HepG2 (cell line): ENCODE measurements around the gene DOK4. TPM values are rescaled to one million over a fixed set of nuclear protein-coding genes. Genes with fewer than 3 reads are reported as not detected.

Experiments used
- ADNP ChIP-seq: sonication (generic); formaldehyde crosslinking; IDR thresholded peaks from 2 replicates; pipeline ENCODE4 v1.4.0; 2020; ENCODE audit warnings: missing genetic modification reagents
- ATAD3A ChIP-seq: sonication (generic); formaldehyde crosslinking; IDR thresholded peaks from 2 replicates; pipeline ENCODE4 v1.4.0; 2020; ENCODE audit warnings: missing genetic modification reagents
- FLYWCH1 ChIP-seq: sonication (generic); formaldehyde crosslinking; IDR thresholded peaks from 2 replicates; pipeline ENCODE4 v1.8.1; 2023; ENCODE audit warnings: mild to moderate bottlenecking, missing genetic modification reagents
- FOXA1 ChIP-seq, 2 experiments: fragments of 450-650 bp in 1 of 2; sonication (generic) in 1 of 2; formaldehyde crosslinking in 1 of 2; IDR thresholded peaks; 2 replicates each; pipeline versions ENCODE4 v1.4.0 to v1.6.1; 2016 to 2020; ENCODE audit warnings: missing genetic modification reagents in 1 of 2
- FOXA3 ChIP-seq: IDR thresholded peaks from 2 replicates; pipeline ENCODE4 v1.6.1; 2016; ENCODE audit warnings: missing genetic modification reagents, missing compliant biosample characterization
- GATAD2A ChIP-seq: IDR thresholded peaks from 2 replicates; pipeline ENCODE4 v1.6.1; 2016
- KLF12 ChIP-seq: sonication (generic); formaldehyde crosslinking; IDR thresholded peaks from 2 replicates; pipeline ENCODE4 v1.4.0; 2020; ENCODE audit warnings: missing genetic modification reagents, borderline replicate concordance
- KLF15 ChIP-seq: sonication (generic); formaldehyde crosslinking; IDR thresholded peaks from 2 replicates; pipeline ENCODE4 v1.8.1; 2023; ENCODE audit warnings: borderline replicate concordance, mild to moderate bottlenecking, inconsistent platforms, missing genetic modification reagents, mixed read lengths
- MAZ ChIP-seq, 2 experiments: sonication (generic) in 1 of 2; formaldehyde crosslinking in 1 of 2; IDR thresholded peaks; 2 replicates each; pipeline versions ENCODE4 v1.5.0 to v1.6.1; 2012 to 2020; ENCODE audit warnings: low read depth in 2 of 2, mild to moderate bottlenecking in 2 of 2, borderline replicate concordance in 1 of 2, improper control_type of control experiment in 1 of 2, low read length in 1 of 2, missing genetic modification reagents in 1 of 2, moderate library complexity in 1 of 2
- NBN ChIP-seq: fragments of 450-650 bp; conservative IDR thresholded peaks from 2 replicates; pipeline ENCODE4 v1.6.1; 2017
- NFE2L1 ChIP-seq: sonication (generic); formaldehyde crosslinking; IDR thresholded peaks from 2 replicates; pipeline ENCODE4 v1.4.0; 2020; ENCODE audit warnings: missing genetic modification reagents, mild to moderate bottlenecking, borderline replicate concordance
- PHF20 ChIP-seq: sonication (generic); formaldehyde crosslinking; IDR thresholded peaks from 2 replicates; pipeline ENCODE4 v1.5.0; 2020; ENCODE audit warnings: mild to moderate bottlenecking, missing genetic modification reagents
- SOX13 ChIP-seq, 3 experiments: fragments of 450-650 bp in 1 of 3; sonication (generic) in 1 of 3; formaldehyde crosslinking in 1 of 3; IDR thresholded peaks in 2 of 3; conservative IDR thresholded peaks in 1 of 3; 2 replicates each; pipeline versions ENCODE4 v1.5.0 to v1.6.1; 2016 to 2020; ENCODE audit warnings: antibody characterized with exemption in 1 of 3, mild to moderate bottlenecking in 1 of 3, missing compliant biosample characterization in 1 of 3, missing genetic modification reagents in 1 of 3, moderate library complexity in 1 of 3
- SOX5 ChIP-seq: IDR thresholded peaks from 2 replicates; pipeline ENCODE4 v1.6.1; 2016; ENCODE audit warnings: borderline replicate concordance
- SOX6 ChIP-seq, 2 experiments: fragments of 450-650 bp in 1 of 2; sonication (generic) in 1 of 2; formaldehyde crosslinking in 1 of 2; IDR thresholded peaks; 2 replicates each; pipeline versions ENCODE4 v1.4.0 to v1.6.1; 2017 to 2020; ENCODE audit warnings: antibody characterized with exemption in 1 of 2, mild to moderate bottlenecking in 1 of 2, missing genetic modification reagents in 1 of 2
- THYN1 ChIP-seq: sonication (generic); formaldehyde crosslinking; IDR thresholded peaks from 2 replicates; pipeline ENCODE4 v1.8.1; 2023; ENCODE audit warnings: low read depth, mild to moderate bottlenecking, moderate library complexity, missing genetic modification reagents, borderline replicate concordance
- ZFP36L1 ChIP-seq: sonication (generic); formaldehyde crosslinking; IDR thresholded peaks from 2 replicates; pipeline ENCODE4 v1.8.0; 2022; ENCODE audit warnings: mild to moderate bottlenecking, missing genetic modification reagents, moderate library complexity
- ZNF138 ChIP-seq: sonication (generic); formaldehyde crosslinking; IDR thresholded peaks from 2 replicates; pipeline ENCODE4 v1.5.0; 2020; ENCODE audit warnings: mild to moderate bottlenecking, low read depth, missing genetic modification reagents
- ZNF563 ChIP-seq: sonication (generic); formaldehyde crosslinking; IDR thresholded peaks from 2 replicates; pipeline ENCODE4 v1.8.0; 2022; ENCODE audit warnings: mild to moderate bottlenecking, moderate library complexity, missing genetic modification reagents
- ZNF652 ChIP-seq: IDR thresholded peaks from 2 replicates; pipeline ENCODE4 v1.6.1; 2016; ENCODE audit warnings: low read depth, borderline replicate concordance
- ZNF7 ChIP-seq: IDR thresholded peaks from 2 replicates; pipeline ENCODE4 v1.6.1; 2016; ENCODE audit warnings: missing biosample characterization, missing genetic modification reagents
- polyA plus RNA-seq, 8 experiments: library from polyadenylated mRNA; depleted of rRNA in 3 of 8; stranded (reverse) in 7 of 8; unstranded in 1 of 8; fragments of >200 nt; fragmentation: Illumina TruSeq in 4 of 8; extraction: Trizol in 4 of 8; gene quantifications; 2 replicates each; pipeline versions ENCODE4 v1.2.1 to v1.2.3, GENCODE V29; 2011 to 2016; ENCODE audit warnings: low read depth in 4 of 8, missing spikeins in 1 of 8, mixed read lengths in 1 of 8; ENCODE audit not compliant: insufficient read depth in 1 of 8
- total RNA-seq, 5 experiments: library from RNA; depleted of rRNA; stranded (reverse); fragments of >200 nt; fragmentation: Illumina TruSeq; extraction: Trizol; gene quantifications; 2 replicates each; pipeline ENCODE4 v1.2.3, GENCODE V29; 2016; ENCODE audit warnings: low read depth in 1 of 5
- TF ChIP-seq, protein P1 (sequence below): sonication (generic); formaldehyde crosslinking; IDR thresholded peaks from 2 replicates; pipeline ENCODE4 v1.4.0; 2020; ENCODE audit warnings: mild to moderate bottlenecking, missing genetic modification reagents, borderline replicate concordance

Gene DOK4
- total and polyA plus RNA-seq, 2 of the 13 experiments (the other 11 are each of a cell fraction or from before 2014, with no cell fraction given) = 52.7 to 70.0 TPM

DNA sequence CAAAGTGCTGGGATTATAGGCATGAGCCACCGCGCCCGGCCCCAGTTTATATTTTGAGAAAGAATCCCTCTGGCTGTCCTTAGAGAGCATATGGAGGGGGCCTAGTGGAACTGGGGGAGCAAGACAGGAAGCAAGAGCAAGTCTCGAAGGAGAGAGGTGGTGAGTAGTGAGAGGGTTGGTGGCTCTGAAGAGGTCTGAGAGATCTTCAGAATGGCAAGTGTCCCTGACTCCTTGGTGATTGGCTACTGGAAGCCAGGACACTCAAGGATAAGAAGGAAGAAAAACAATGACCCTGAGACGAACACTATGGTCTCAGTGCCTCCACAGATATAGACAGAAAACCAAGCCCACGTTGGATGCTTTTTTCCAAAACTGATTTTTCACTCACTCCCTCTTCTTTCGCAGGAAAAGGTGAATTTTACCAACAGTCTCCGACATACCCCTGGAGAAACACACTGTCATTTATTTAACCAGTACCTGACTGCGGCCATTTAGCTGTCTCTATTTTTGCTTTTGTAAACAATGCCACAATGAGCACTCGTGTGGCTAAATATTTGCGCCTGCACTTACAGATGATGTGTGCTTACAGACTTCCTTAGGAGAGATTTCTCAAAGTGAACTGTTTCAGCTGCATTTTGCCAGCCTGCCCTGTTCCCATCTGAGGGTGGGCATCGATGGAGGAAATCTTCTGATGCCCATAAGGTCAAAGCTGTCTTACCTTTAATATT is 15.9 kb upstream of the DOK4 start (continued):
- no peak for TF ChIP-seq KLF12 (CRISPR knock-in tag)
- peak; percentile 26; the same call in 1 of the 2 replicates for TF ChIP-seq SOX5
- no peak for TF ChIP-seq FOXA3 (CRISPR knock-in tag)
- 0 out of 2 replicates have a peak, but pooled peaks have one; percentile 25 for TF ChIP-seq SOX13 (IDR thresholded peaks at IDR 0.05)
- peak in 1 of 2 experiments; percentile 44; a peak in 1 of 4 replicates for TF ChIP-seq SOX13 (CRISPR knock-in tag; conservative IDR thresholded peaks at IDR 0.05 in 1 of 2, IDR thresholded peaks at IDR 0.05 in 1 of 2)
- no peak for TF ChIP-seq NBN
- TF ChIP-seq FOXA1 (IDR thresholded peaks at IDR 0.05) = no peak
- TF ChIP-seq FOXA1 (CRISPR knock-in tag; IDR thresholded peaks at IDR 0.05) = 0 out of 2 replicates have a peak, but pooled peaks have one; percentile 8
- TF ChIP-seq GATAD2A (CRISPR knock-in tag) = 0 out of 2 replicates have a peak, but pooled peaks have one; percentile 12
- no peak for TF ChIP-seq NFE2L1
- no peak for TF ChIP-seq FLYWCH1
- TF ChIP-seq ATAD3A (CRISPR knock-in tag) = no peak
- no peak for TF ChIP-seq SOX6 (IDR thresholded peaks at IDR 0.05)
- peak; percentile 19; the same call in 1 of the 2 replicates for TF ChIP-seq SOX6 (CRISPR knock-in tag; IDR thresholded peaks at IDR 0.05)
- TF ChIP-seq ZFP36L1 (CRISPR knock-in tag) = no peak
- TF ChIP-seq ADNP (CRISPR knock-in tag) = no peak
- TF ChIP-seq ZNF652 = peak; percentile 64; the same call in 1 of the 2 replicates
- TF ChIP-seq, protein P1, sequence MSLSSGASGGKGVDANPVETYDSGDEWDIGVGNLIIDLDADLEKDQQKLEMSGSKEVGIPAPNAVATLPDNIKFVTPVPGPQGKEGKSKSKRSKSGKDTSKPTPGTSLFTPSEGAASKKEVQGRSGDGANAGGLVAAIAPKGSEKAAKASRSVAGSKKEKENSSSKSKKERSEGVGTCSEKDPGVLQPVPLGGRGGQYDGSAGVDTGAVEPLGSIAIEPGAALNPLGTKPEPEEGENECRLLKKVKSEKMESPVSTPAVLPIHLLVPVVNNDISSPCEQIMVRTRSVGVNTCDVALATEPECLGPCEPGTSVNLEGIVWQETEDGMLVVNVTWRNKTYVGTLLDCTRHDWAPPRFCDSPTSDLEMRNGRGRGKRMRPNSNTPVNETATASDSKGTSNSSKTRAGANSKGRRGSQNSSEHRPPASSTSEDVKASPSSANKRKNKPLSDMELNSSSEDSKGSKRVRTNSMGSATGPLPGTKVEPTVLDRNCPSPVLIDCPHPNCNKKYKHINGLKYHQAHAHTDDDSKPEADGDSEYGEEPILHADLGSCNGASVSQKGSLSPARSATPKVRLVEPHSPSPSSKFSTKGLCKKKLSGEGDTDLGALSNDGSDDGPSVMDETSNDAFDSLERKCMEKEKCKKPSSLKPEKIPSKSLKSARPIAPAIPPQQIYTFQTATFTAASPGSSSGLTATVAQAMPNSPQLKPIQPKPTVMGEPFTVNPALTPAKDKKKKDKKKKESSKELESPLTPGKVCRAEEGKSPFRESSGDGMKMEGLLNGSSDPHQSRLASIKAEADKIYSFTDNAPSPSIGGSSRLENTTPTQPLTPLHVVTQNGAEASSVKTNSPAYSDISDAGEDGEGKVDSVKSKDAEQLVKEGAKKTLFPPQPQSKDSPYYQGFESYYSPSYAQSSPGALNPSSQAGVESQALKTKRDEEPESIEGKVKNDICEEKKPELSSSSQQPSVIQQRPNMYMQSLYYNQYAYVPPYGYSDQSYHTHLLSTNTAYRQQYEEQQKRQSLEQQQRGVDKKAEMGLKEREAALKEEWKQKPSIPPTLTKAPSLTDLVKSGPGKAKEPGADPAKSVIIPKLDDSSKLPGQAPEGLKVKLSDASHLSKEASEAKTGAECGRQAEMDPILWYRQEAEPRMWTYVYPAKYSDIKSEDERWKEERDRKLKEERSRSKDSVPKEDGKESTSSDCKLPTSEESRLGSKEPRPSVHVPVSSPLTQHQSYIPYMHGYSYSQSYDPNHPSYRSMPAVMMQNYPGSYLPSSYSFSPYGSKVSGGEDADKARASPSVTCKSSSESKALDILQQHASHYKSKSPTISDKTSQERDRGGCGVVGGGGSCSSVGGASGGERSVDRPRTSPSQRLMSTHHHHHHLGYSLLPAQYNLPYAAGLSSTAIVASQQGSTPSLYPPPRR (CRISPR knock-in tag) = no peak
- TF ChIP-seq ZNF7 (CRISPR knock-in tag) = peak; percentile 85; the same call in 1 of the 2 replicates
- TF ChIP-seq KLF15 (CRISPR knock-in tag) = no peak
- TF ChIP-seq ZNF138 (CRISPR knock-in tag) = no peak
- no peak for TF ChIP-seq ZNF563 (CRISPR knock-in tag)
- TF ChIP-seq PHF20 (CRISPR knock-in tag) = no peak
- no peak for TF ChIP-seq THYN1 (CRISPR knock-in tag)
- TF ChIP-seq MAZ (IDR thresholded peaks at IDR 0.05; ENCODE audit: borderline replicate concordance, low read depth, low read length) = no peak
- TF ChIP-seq MAZ (CRISPR knock-in tag; IDR thresholded peaks at IDR 0.05; ENCODE audit: low read depth) = no peak
